ENCODE results near the gene ZNF821.

GRCh38 chr16:71930013-71930563 lies 46.1 kb upstream of the ZNF821 start:
- TF ChIP-seq CTCF (IDR thresholded peaks at IDR 0.05; ENCODE audit: control extremely low read depth in 1 of 3, insufficient read depth in 1 of 3, low read depth in 1 of 3, low read length in 3 of 3), result no peak
- no peak for TF ChIP-seq CEBPB (IDR thresholded peaks at IDR 0.05; ENCODE audit: low read depth, low read length)
